Measurements from ENCODE around the gene RAD51B. TPM values are rescaled to one million over a fixed set of nuclear protein-coding genes. Genes with fewer than 3 reads are reported as not detected.

RAD51B gene
- total RNA-seq, 1 experiment from 2014 or later, result 23.3 TPM

DNA sequence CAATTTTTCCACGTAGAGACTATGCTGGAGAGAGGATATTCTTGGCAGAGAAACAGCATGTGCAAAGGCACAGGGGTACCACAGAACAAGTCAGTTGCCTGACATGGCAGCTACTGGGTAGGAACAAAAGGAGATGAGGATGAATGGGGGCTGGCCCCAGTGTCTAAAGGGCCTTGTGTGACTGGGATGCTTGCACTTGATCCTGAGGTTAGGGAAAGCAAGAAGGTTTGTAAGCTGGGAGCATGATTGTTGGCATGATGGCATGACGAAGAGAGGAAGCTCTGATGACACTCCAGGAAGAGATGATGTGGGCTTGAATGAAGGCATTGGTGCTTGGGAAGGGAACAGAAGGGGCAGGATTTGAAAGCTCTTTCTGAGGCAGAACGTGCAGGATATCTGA is 834.2 kb downstream of the RAD51B start:
- POLR2A ChIA-PET (ENCODE audit: low non-redundant PET), result no interaction called here

DNA sequence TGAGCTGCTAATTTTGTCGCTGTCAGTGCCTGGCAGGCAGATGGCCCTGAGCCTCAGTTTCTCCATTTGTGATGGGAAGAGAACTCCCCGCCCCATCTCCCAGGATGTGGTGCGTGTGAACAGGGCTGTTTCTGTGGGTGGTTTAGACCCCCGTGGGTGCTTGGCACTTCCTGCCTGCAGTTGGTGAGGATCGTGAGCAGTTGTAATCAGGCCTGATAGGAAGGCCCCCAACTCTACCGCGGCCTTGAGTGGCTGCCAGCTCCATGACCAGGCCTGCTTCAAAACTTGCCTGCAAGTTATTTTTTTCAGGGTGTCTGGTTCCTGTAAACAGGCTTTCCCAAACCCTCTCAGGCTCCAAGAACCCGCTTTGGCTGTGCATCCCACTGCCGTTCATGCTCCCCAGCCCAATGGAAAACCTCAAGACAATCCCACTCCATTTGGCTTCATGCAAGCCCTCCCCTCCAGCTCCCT is 834.9 kb downstream of the RAD51B start:
- DNase-seq (ENCODE audit: low spot score), result no peak
- no peaks in the 10 kb centered on the region for H3K27me3 ChIP-seq (replicated peaks; ENCODE audit: insufficient read depth, low read depth, low read length, poor library complexity)
- TF ChIP-seq, protein P1, sequence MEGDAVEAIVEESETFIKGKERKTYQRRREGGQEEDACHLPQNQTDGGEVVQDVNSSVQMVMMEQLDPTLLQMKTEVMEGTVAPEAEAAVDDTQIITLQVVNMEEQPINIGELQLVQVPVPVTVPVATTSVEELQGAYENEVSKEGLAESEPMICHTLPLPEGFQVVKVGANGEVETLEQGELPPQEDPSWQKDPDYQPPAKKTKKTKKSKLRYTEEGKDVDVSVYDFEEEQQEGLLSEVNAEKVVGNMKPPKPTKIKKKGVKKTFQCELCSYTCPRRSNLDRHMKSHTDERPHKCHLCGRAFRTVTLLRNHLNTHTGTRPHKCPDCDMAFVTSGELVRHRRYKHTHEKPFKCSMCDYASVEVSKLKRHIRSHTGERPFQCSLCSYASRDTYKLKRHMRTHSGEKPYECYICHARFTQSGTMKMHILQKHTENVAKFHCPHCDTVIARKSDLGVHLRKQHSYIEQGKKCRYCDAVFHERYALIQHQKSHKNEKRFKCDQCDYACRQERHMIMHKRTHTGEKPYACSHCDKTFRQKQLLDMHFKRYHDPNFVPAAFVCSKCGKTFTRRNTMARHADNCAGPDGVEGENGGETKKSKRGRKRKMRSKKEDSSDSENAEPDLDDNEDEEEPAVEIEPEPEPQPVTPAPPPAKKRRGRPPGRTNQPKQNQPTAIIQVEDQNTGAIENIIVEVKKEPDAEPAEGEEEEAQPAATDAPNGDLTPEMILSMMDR (conservative IDR thresholded peaks at IDR 0.05; ENCODE audit: low read depth, low read length), result no peak
- TF ChIP-seq EZH2 (IDR thresholded peaks at IDR 0.05; ENCODE audit: borderline replicate concordance, low read depth, low read length, poor library complexity, severe bottlenecking), result no peak
- intact Hi-C loops (cut with micrococcal nuclease; ENCODE audit: unreplicated experiment), result no loop called here
- CTCF ChIA-PET, result no interaction called here
- peaks cover 30% of the 10 kb centered on the region for H3K4me1 ChIP-seq (ENCODE audit: insufficient read depth, low read length, poor library complexity, severe bottlenecking)
- no TSS peak for BruUV-seq (replicated peaks)
- POLR2A ChIA-PET (ENCODE audit: low non-redundant PET), result no interaction called here
- no peak overlapping the region for H3K27ac ChIP-seq (ENCODE audit: low read depth, low read length, poor library complexity, severe bottlenecking)
- no peaks in the 10 kb centered on the region for H3K36me3 ChIP-seq (ENCODE audit: insufficient read depth, low read length, poor library complexity, severe bottlenecking)
- no peaks in the 10 kb centered on the region for H3K9me3 ChIP-seq (ENCODE audit: low read depth, low read length, poor library complexity, severe bottlenecking)
- H3K4me3 ChIP-seq (ENCODE audit: low read depth, low read length, poor library complexity, severe bottlenecking), result no peak overlapping the region

More for the DNA sequence above, 834.2 kb downstream of the RAD51B start:
- no peak for DNase-seq (ENCODE audit: low spot score)
- Histone ChIP-seq H3K4me1 (ENCODE audit: insufficient read depth, low read length, poor library complexity, severe bottlenecking) (peaks cover 29% of the 10 kb centered on the region), H3K36me3 (ENCODE audit: insufficient read depth, low read length, poor library complexity, severe bottlenecking) (no peaks in the 10 kb centered on the region), H3K27ac (ENCODE audit: low read depth, low read length, poor library complexity, severe bottlenecking) (no peak overlapping the region), H3K4me3 (ENCODE audit: low read depth, low read length, poor library complexity, severe bottlenecking) (no peak overlapping the region), H3K9me3 (ENCODE audit: low read depth, low read length, poor library complexity, severe bottlenecking) (no peaks in the 10 kb centered on the region), H3K27me3 (replicated peaks; ENCODE audit: insufficient read depth, low read depth, low read length, poor library complexity) (no peaks in the 10 kb centered on the region)
- TF ChIP-seq, protein P1 (conservative IDR thresholded peaks at IDR 0.05; ENCODE audit: low read depth, low read length), result no peak
- TF ChIP-seq EZH2 (IDR thresholded peaks at IDR 0.05; ENCODE audit: borderline replicate concordance, low read depth, low read length, poor library complexity, severe bottlenecking), result no peak
- no TSS peak for BruUV-seq (replicated peaks)
- intact Hi-C loops (cut with micrococcal nuclease; ENCODE audit: unreplicated experiment), result no loop called here
- CTCF ChIA-PET, result no interaction called here

DNA sequence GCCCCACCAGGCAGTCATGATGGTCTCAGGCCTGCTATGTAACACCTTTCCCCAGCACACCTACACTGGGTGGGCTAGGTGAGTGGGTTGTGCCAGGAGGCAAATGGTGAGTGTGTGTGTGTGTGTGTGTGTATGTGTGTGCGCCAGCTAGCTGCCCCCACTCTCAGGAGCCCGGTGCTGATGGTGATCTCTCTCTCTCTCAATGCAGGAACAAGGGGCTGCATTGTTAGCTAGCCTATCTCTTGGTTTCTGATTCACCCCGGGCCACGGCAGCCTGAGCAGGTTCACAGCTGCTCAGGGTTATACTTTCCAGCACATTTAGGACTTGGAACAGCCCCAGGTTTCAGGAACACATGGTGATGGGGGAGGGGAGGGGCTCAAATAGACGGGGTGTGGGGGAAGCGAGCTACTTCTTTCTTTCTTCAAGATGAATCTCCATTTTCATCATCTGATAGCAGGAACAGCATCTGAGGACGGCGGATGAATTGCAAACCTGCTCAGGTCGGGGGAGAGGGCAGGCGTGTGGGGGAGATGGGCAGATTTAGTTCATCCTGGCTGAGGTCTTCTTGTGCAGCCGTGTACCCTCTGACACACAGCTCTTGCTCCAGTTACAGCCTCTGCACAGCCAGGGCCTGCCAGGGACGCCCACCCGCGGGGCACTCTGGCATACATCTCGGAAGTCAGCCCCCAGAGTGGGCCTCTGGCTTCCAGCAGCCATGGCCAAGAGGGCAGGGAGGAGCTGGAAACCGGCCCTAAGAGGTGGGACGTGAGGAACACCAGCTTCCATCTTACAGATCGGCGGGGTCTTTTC is 835.6 kb downstream of the RAD51B start:
- no peak overlapping the region for H3K27ac ChIP-seq (ENCODE audit: low read depth, low read length, poor library complexity, severe bottlenecking)

More for the DNA sequence above, 835.6 kb downstream of the RAD51B start:
- no peak for TF ChIP-seq EZH2 (IDR thresholded peaks at IDR 0.05; ENCODE audit: borderline replicate concordance, low read depth, low read length, poor library complexity, severe bottlenecking)
- TF ChIP-seq, protein P1 (conservative IDR thresholded peaks at IDR 0.05; ENCODE audit: low read depth, low read length), result no peak
- peaks cover 29% of the 10 kb centered on the region for H3K4me1 ChIP-seq (ENCODE audit: insufficient read depth, low read length, poor library complexity, severe bottlenecking)
- intact Hi-C loops (cut with micrococcal nuclease; ENCODE audit: unreplicated experiment), result no loop called here
- no peaks in the 10 kb centered on the region for H3K9me3 ChIP-seq (ENCODE audit: low read depth, low read length, poor library complexity, severe bottlenecking)
- BruUV-seq (replicated peaks), result no TSS peak
- POLR2A ChIA-PET (ENCODE audit: low non-redundant PET), result interaction anchor here (0.6 kb wide), 1 partner anchor 13 kb away, joined by 3 read pairs; no protein-coding TSS in a partner anchor
- CTCF ChIA-PET, result no interaction called here
- no peak overlapping the region for H3K4me3 ChIP-seq (ENCODE audit: low read depth, low read length, poor library complexity, severe bottlenecking)
- no peaks in the 10 kb centered on the region for H3K36me3 ChIP-seq (ENCODE audit: insufficient read depth, low read length, poor library complexity, severe bottlenecking)
- no peaks in the 10 kb centered on the region for H3K27me3 ChIP-seq (replicated peaks; ENCODE audit: insufficient read depth, low read depth, low read length, poor library complexity)
- DNase-seq (ENCODE audit: low spot score), result no peak

Data from A673 (cell line).